ENCODE results near the gene IQSEC2.

IQSEC2 gene

GRCh38 chrX:53265771-53266574, 15.4 kb downstream of the IQSEC2 start:
- H3K4me1 ChIP-seq (ENCODE audit: low read length): no peaks in the 10 kb centered on the region
- H3K9me3 ChIP-seq (ENCODE audit: insufficient read depth, low read length): no peaks in the 10 kb centered on the region
- H3K4me3 ChIP-seq (ENCODE audit: low read length): no peak overlapping the region
- H3K4me2 ChIP-seq (ENCODE audit: low read length): no peak overlapping the region
- H3K27me3 ChIP-seq (ENCODE audit: low read depth, low read length): peaks cover 14% of the 10 kb centered on the region
- no peaks in the 10 kb centered on the region for H3K79me2 ChIP-seq (ENCODE audit: low read length)
- no peak overlapping the region for H3K27ac ChIP-seq (ENCODE audit: low read length)
- H3K36me3 ChIP-seq (replicated peaks; ENCODE audit: low read depth, low read length): no peaks in the 10 kb centered on the region
- H4K20me1 ChIP-seq (ENCODE audit: insufficient read depth, low read length): no peaks in the 10 kb centered on the region
- H3K9ac ChIP-seq (ENCODE audit: low read length): no peak overlapping the region
- H2AFZ ChIP-seq (ENCODE audit: low read depth, low read length): no peak overlapping the region
- TF ChIP-seq CTCF (IDR thresholded peaks at IDR 0.05; ENCODE audit: low read depth, low read length) (no peak), EZH2phosphoT487 (IDR thresholded peaks at IDR 0.05; ENCODE audit: low read depth) (no peak)

GRCh38 chrX:53263597-53264094, 17.7 kb downstream of the IQSEC2 start:
- no peak overlapping the region for H3K9ac ChIP-seq (ENCODE audit: low read length)

GRCh38 chrX:53262918-53263394, 18.4 kb downstream of the IQSEC2 start:
- no peak for TF ChIP-seq EZH2phosphoT487 (IDR thresholded peaks at IDR 0.05; ENCODE audit: low read depth)
- Histone ChIP-seq H3K4me2 (ENCODE audit: low read length) (no peak overlapping the region), H3K27me3 (ENCODE audit: low read depth, low read length) (peaks cover 14% of the 10 kb centered on the region), H3K4me1 (ENCODE audit: low read length) (no peaks in the 10 kb centered on the region), H3K9me3 (ENCODE audit: insufficient read depth, low read length) (no peaks in the 10 kb centered on the region), H3K27ac (ENCODE audit: low read length) (no peak overlapping the region), H3K9ac (ENCODE audit: low read length) (no peak overlapping the region), H4K20me1 (ENCODE audit: insufficient read depth, low read length) (no peaks in the 10 kb centered on the region), H2AFZ (ENCODE audit: low read depth, low read length) (no peak overlapping the region), H3K79me2 (ENCODE audit: low read length) (no peaks in the 10 kb centered on the region), H3K36me3 (replicated peaks; ENCODE audit: low read depth, low read length) (no peaks in the 10 kb centered on the region), H3K4me3 (ENCODE audit: low read length) (no peak overlapping the region)

More at GRCh38 chrX:53263597-53264094, 17.7 kb downstream of the IQSEC2 start:
- H3K9me3 ChIP-seq (ENCODE audit: insufficient read depth, low read length): no peaks in the 10 kb centered on the region
- H3K79me2 ChIP-seq (ENCODE audit: low read length): no peaks in the 10 kb centered on the region
- H3K4me3 ChIP-seq (ENCODE audit: low read length): no peak overlapping the region
- H3K27me3 ChIP-seq (ENCODE audit: low read depth, low read length): peaks cover 14% of the 10 kb centered on the region
- no peaks in the 10 kb centered on the region for H3K4me1 ChIP-seq (ENCODE audit: low read length)
- H3K4me2 ChIP-seq (ENCODE audit: low read length): no peak overlapping the region
- TF ChIP-seq EZH2phosphoT487 (IDR thresholded peaks at IDR 0.05; ENCODE audit: low read depth) (no peak), CTCF (IDR thresholded peaks at IDR 0.05; ENCODE audit: low read depth, low read length) (no peak)
- no peak overlapping the region for H3K27ac ChIP-seq (ENCODE audit: low read length)
- H3K36me3 ChIP-seq (replicated peaks; ENCODE audit: low read depth, low read length): no peaks in the 10 kb centered on the region
- H4K20me1 ChIP-seq (ENCODE audit: insufficient read depth, low read length): no peaks in the 10 kb centered on the region
- no peak overlapping the region for H2AFZ ChIP-seq (ENCODE audit: low read depth, low read length)

GRCh38 chrX:53262189-53262917, 19.0 kb downstream of the IQSEC2 start:
- Histone ChIP-seq H3K4me3 (ENCODE audit: low read length) (no peak overlapping the region), H3K4me1 (ENCODE audit: low read length) (no peaks in the 10 kb centered on the region), H3K9ac (ENCODE audit: low read length) (no peak overlapping the region), H2AFZ (ENCODE audit: low read depth, low read length) (no peak overlapping the region), H4K20me1 (ENCODE audit: insufficient read depth, low read length) (no peaks in the 10 kb centered on the region), H3K36me3 (replicated peaks; ENCODE audit: low read depth, low read length) (no peaks in the 10 kb centered on the region), H3K79me2 (ENCODE audit: low read length) (no peaks in the 10 kb centered on the region), H3K9me3 (ENCODE audit: insufficient read depth, low read length) (no peaks in the 10 kb centered on the region), H3K27me3 (ENCODE audit: low read depth, low read length) (peaks cover 14% of the 10 kb centered on the region), H3K4me2 (ENCODE audit: low read length) (no peak overlapping the region), H3K27ac (ENCODE audit: low read length) (no peak overlapping the region)
- no peak for TF ChIP-seq EZH2phosphoT487 (IDR thresholded peaks at IDR 0.05; ENCODE audit: low read depth)
- no peak for TF ChIP-seq CTCF (IDR thresholded peaks at IDR 0.05; ENCODE audit: low read depth, low read length)
